HG03097 (cell line): ENCODE data around the gene PBXIP1.
"Not testable (repeated sequence)": the region's sequence is repeated elsewhere in the genome, so short reads cannot be mapped to it uniquely, and the experiment has no call there.

Source experiments
- ATAC-seq: cut with Tn5 transposase; IDR thresholded peaks from one replicate; pipeline ENCODE4 v1.9.1; 2021; ENCODE audit not compliant: unreplicated experiment, low FRiP score

The PBXIP1 gene

GRCh38 chr1:154940213-154940560 lies 15.7 kb downstream of the PBXIP1 start:
- no peak for ATAC-seq

DNA sequence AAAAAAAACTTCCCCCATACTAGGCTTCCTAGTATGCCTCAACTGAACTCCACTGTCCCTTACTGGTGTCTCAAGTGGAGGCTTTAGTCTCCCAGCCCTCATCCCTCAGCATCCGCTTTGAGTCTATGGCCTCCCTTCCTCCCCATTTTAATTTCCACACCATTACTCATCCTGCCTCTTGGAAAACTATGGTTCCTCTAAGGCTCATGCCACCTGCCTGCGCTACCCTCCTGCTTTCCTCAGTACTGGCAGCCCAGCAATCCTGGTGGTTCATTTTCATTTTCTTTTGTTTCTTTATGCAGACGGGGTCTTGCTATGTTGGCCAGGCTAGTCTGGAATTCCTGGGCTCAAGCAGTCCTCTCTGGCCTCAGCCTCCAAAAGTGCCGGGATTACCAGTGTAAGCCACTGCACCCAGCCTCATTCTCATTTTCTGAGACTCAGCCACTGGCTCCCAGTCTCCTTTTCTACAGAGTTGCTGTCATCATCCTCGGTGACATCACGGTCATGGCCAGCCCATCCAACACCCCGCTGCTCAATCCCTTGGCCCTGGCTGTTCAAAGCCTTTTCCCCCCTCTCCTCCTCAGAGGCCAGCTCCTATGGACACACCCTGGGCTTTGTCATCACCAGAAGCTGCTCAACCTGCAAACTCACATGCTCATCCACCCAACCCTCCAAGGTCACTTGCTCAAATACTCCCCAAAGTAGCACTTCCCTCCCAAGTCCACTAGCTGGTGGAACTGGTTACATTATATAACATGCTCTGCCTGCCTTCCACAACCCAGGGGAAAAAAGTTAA lies 17.1 kb downstream of the PBXIP1 start:
- no peak for ATAC-seq

- ATAC-seq = no peak
These were observed 17.9 kb downstream of the PBXIP1 start for GRCh38 chr1:154937988-154938386.

- ATAC-seq = peak; percentile 43
These were observed 18.6 kb downstream of the PBXIP1 start for GRCh38 chr1:154937085-154937987.

- ATAC-seq = peak; percentile 68
These were observed 19.3 kb downstream of the PBXIP1 start, which contains the start of gene PMVK for GRCh38 chr1:154936555-154937084. PMVK (minus strand) TSS chr1:154936719; CDS start chr1:154936685, 34 bp downstream.

DNA sequence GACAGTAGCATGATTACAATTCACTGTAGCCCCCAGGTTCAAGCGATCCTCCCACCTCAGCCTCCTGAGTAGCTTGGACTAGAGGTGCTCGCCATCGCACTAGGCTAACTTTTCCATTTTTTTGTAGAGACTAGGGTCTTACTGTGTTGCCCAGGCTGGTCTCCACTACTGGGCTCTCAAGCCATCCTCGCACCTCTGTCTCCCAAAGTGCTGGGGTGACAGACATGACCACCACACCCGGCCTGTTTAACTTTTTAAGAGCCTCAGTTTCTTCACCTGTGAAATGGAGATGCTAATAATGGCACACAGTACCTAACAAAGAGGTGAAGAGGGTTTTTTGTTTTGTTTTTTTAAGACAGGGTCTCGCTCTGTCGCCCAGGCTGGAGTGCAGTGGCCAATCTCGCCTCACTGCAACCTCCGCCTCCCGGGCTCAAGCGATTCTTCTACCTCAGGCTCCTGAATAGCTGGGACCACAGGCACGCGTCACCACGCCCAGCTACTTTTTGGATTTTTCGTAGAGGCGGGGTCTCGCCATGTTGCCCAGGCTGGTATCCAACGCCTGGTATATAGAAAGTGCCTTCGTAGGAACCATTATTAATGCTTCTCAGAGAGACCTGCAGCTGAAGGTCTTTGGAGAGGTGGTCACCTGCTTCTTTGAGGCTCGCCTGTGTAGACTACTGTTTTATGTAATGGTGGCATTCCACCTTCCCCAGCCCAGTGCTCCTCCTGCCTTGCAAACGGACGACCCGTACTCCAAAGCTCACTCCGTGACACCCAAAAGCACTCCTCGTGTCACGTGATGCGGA lies 19.9 kb downstream of the PBXIP1 start:
- ATAC-seq = no peak

GRCh38 chr1:154934358-154934948 lies 21.4 kb downstream of the PBXIP1 start:
- ATAC-seq = no peak

DNA sequence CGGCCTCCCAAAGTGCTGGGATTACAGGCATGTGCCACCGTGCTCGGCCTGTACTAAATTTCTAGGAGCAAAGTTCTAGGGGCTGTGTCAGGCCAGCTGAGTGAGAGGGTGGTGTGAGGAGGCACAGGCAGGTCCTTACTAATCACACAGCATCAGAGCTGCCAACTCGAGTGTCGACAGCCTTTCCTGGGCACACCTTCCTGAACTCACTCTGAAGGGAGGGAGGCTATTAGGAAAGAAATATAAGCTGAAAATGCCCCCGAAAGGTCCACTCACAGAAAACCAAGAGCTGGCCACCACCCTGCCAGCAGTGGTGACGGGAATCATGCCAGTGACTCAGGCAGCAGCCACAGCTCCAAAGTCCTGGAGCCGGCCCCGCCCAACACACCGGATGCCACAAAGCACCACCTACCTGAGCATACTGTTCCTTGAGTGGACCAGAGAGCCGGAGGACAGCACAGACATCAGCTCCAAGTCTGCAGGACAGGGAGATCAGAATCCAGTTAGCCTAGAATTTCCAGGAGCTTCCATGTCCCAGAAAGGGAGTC lies 23.9 kb downstream of the PBXIP1 start:
- ATAC-seq = no peak

DNA sequence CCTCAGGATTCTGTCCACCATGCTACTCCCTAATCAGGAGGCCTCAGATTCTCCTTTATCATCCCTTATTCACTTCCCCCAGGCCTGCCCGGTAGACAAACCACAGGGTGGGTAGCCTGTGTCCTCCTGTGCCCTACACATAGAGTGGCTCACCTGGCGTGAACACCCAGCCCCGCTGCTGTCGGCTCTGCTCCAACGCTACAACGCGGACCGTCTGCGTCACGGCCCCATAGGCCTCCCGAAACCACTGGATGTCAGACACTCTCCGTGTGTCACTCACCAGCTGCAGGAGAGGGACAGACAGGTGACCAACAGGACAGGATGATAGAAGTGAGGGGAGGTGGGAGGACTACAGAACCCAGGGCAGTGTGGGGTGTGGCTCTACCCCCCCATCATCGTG lies 29.7 kb downstream of the PBXIP1 start:
- no peak for ATAC-seq

DNA sequence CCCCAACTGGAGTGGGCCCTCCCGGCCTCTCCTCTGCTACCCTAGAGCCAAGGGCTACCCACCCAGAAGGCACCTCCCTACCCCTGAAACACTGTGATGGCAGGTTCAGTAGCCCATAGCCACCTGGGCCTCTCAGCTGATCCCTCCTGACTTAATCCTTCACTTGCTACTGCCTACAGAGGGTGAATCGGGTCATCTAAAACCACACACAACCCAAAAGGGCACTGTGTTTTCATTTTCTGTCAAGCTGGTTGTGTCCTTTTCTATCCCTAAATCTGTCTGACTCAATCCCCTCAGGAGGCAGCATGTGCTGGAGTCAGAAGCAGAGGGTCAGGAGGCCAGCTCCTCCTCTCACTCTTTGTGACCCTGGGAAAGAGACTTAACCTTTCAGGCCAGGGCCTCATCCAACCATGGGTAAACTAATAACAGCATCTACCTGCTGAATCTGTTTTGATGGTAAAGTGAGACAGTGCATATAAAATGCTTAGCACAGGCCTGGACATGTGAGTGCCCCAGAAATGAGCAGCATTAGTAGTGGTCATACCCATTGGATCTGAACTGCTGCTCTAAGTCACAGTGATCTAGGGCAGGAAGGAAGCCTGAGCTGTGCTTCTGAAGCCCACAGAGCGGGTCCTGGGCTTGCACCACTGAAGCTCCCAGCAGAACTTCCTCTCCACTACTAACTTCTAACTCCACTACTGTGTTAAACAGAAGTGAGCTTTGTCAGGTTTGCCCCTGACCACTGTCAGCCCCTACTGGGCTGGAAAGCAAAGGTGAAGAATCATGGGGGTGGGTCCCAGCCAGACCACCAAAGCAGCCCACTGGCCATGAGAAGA lies 30.3 kb downstream of the PBXIP1 start:
- ATAC-seq = no peak

- no peak for ATAC-seq
These were observed 32.2 kb downstream of the PBXIP1 start for GRCh38 chr1:154923695-154924094.

- ATAC-seq = no peak
These were observed 42.6 kb downstream of the PBXIP1 start for GRCh38 chr1:154913273-154913672.

- ATAC-seq = no peak
These were observed 43.1 kb downstream of the PBXIP1 start for GRCh38 chr1:154912755-154913154.

DNA sequence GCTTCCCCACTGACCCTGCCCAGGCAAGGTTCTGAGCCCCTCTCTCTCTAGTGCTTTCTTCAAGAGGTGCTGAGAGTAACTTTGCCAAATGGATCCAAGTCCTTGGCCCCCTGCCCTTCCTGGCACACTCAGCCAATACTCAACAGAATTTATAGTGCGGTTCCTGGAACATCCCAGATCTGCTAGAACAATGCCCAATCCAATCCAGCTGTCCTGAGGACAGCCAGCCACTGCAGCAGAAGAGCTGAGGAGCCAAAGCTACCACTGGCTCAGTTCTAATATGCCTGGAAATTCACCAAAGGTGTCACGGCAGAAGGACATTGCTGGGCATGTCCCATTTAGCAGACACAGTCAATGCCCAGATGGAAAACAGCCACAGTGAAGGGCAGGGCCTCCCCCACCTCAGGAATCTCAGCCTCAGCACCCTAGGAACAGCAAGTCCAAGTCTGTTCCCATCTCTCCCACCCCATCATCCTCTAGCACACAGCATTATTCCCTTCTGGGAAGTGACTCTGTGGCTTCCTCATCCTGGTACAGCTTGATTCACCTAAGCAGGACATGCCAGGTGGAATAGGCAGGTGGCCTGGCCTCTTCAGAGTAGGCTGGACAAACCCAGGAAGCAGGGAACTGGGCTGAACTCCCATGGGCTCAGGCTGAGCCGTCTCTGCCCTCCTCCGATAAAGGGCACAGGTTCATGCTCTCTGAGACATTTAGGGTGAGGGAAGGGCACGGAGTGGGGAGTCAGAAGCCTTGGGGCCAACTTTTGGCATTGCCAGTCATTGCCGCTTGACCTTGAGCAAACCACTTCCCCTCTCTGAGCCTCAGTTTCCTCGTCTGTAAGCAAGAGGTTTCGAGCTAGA lies 44.0 kb downstream of the PBXIP1 start:
- no peak for ATAC-seq

GRCh38 chr1:154910851-154911250 lies 45.0 kb downstream of the PBXIP1 start:
- no peak for ATAC-seq

- ATAC-seq = no peak
These were observed 47.0 kb downstream of the PBXIP1 start for GRCh38 chr1:154908937-154909336.

DNA sequence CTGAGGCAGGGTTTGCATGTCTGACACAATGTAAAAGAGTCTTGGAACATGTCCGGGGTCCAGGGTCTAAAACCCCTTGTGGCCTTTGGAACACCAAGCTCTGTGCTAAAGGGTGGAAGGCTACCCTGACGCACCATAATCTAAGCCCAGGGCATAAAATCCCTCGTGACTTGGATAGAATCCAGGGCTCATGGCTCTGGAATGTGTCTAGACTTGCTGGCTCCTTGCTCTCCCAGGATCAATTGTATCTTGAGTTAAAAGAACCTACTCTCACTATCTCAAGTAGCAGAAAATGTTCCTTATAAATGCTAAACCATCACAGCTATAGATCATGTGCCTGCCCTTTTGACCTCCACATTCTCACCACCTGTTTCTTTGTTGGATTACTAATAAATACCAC lies 47.8 kb downstream of the PBXIP1 start:
- not testable (repeated sequence) for ATAC-seq

DNA sequence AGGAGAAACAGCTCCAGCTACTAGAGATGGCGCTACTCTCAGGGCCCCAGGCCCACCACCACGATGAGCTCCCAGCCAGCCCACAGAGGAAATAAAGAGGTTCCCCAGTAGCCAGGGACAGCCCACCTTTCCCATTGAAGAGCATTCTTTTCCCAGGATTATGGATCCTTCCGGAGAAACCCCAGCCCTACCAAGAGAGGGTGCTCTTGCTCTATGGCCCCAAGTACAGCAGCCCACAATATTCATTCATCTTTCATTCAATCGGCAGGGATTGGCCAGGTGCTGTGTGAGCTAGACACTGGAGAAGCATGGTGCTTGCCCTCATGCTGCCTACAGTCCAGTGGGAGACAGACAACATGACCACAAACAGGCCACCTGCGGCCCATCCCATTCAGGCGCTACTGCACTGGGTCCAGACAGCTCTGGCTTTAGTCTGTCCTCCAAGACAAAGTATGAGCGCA lies 49.2 kb downstream of the PBXIP1 start:
- ATAC-seq = no peak
